ENCODE measurements around the gene GAPVD1. TPM values are rescaled to one million over a fixed set of nuclear protein-coding genes. Genes with fewer than 3 reads are reported as not detected.

The GAPVD1 gene
- total RNA-seq, 1 experiment from 2014 or later = 33.3 TPM

- ChIA-PET POLR2A (interaction anchor here (0.6 kb wide), 1 partner anchor 9 kb away, joined by 5 read pairs; no protein-coding TSS in a partner anchor), CTCF (no interaction called here)
- Mint-ChIP-seq H3K36me3 (peaks cover 23% of the 10 kb centered on the region), H3K4me3 (no peak overlapping the region), H3K27ac (no peak overlapping the region), H3K27me3 (ENCODE audit: low read depth) (no peaks in the 10 kb centered on the region), H3K9me3 (no peaks in the 10 kb centered on the region), H3K4me1 (no peaks in the 10 kb centered on the region)
- TF ChIP-seq OVOL2 (CRISPR knock-in tag; IDR thresholded peaks at IDR 0.05; ENCODE audit: borderline replicate concordance) (no peak), TEAD4 (CRISPR knock-in tag; IDR thresholded peaks at IDR 0.05) (no peak), CBFB (CRISPR knock-in tag; IDR thresholded peaks at IDR 0.05; ENCODE audit: low read depth) (no peak), ZNF416 (CRISPR knock-in tag; IDR thresholded peaks at IDR 0.05) (no peak), ZNF281 (CRISPR knock-in tag; IDR thresholded peaks at IDR 0.05) (no peak), ZBTB21 (CRISPR knock-in tag; IDR thresholded peaks at IDR 0.05; ENCODE audit: borderline replicate concordance) (no peak), MXD4 (CRISPR knock-in tag; IDR thresholded peaks at IDR 0.05; ENCODE audit: borderline replicate concordance) (no peak), NFYB (CRISPR knock-in tag; conservative IDR thresholded peaks at IDR 0.05; ENCODE audit: low read depth) (no peak), SMAD3 (CRISPR knock-in tag; IDR thresholded peaks at IDR 0.05; ENCODE audit: borderline replicate concordance) (no peak), ZBTB43 (CRISPR knock-in tag; IDR thresholded peaks at IDR 0.05) (no peak), IRF2 (CRISPR knock-in tag; IDR thresholded peaks at IDR 0.05; ENCODE audit: borderline replicate concordance, low read depth) (no peak), CREM (CRISPR knock-in tag; IDR thresholded peaks at IDR 0.05) (no peak)
- TF ChIP-seq, protein P1, sequence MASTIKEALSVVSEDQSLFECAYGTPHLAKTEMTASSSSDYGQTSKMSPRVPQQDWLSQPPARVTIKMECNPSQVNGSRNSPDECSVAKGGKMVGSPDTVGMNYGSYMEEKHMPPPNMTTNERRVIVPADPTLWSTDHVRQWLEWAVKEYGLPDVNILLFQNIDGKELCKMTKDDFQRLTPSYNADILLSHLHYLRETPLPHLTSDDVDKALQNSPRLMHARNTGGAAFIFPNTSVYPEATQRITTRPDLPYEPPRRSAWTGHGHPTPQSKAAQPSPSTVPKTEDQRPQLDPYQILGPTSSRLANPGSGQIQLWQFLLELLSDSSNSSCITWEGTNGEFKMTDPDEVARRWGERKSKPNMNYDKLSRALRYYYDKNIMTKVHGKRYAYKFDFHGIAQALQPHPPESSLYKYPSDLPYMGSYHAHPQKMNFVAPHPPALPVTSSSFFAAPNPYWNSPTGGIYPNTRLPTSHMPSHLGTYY (CRISPR knock-in tag; IDR thresholded peaks at IDR 0.05) = no peak
- TF ChIP-seq, protein P2, sequence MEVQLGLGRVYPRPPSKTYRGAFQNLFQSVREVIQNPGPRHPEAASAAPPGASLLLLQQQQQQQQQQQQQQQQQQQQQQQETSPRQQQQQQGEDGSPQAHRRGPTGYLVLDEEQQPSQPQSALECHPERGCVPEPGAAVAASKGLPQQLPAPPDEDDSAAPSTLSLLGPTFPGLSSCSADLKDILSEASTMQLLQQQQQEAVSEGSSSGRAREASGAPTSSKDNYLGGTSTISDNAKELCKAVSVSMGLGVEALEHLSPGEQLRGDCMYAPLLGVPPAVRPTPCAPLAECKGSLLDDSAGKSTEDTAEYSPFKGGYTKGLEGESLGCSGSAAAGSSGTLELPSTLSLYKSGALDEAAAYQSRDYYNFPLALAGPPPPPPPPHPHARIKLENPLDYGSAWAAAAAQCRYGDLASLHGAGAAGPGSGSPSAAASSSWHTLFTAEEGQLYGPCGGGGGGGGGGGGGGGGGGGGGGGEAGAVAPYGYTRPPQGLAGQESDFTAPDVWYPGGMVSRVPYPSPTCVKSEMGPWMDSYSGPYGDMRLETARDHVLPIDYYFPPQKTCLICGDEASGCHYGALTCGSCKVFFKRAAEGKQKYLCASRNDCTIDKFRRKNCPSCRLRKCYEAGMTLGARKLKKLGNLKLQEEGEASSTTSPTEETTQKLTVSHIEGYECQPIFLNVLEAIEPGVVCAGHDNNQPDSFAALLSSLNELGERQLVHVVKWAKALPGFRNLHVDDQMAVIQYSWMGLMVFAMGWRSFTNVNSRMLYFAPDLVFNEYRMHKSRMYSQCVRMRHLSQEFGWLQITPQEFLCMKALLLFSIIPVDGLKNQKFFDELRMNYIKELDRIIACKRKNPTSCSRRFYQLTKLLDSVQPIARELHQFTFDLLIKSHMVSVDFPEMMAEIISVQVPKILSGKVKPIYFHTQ (CRISPR knock-in tag; IDR thresholded peaks at IDR 0.05) = no peak
- TF ChIP-seq, protein P3, sequence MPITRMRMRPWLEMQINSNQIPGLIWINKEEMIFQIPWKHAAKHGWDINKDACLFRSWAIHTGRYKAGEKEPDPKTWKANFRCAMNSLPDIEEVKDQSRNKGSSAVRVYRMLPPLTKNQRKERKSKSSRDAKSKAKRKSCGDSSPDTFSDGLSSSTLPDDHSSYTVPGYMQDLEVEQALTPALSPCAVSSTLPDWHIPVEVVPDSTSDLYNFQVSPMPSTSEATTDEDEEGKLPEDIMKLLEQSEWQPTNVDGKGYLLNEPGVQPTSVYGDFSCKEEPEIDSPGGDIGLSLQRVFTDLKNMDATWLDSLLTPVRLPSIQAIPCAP (CRISPR knock-in tag; IDR thresholded peaks at IDR 0.05) = no peak
- TF ChIP-seq, protein P4, sequence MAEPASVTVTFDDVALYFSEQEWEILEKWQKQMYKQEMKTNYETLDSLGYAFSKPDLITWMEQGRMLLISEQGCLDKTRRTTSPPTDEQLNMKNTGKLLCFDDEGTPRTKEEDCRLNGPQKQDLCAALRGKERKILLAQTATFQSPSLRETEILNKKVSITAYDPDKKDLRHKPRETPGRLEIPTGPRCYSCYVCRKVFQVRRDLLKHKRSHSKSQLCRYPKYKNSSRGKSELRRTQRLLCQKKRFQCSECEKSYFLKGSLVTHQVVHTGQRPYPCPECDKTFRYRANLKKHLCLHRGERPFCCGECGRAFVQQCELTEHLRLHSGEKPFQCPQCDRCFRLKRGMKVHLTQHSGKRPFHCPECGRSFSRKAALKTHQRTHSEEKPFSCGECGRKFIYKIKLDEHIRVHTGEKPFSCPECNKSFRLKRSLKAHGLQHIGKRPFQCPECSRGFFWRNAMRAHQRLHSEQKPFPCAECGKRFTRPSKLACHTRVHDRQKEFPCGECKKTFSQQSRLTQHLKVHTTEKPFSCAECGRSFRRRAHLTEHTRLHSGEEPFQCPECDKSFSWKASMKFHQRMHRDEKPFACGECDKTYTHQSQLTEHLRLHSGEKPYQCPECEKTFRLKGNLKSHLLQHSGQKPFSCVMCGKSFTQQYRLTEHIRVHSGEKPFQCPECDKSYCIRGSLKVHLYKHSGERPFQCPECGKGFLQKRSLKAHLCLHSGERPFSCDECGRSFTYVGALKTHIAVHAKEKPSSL (CRISPR knock-in tag; conservative IDR thresholded peaks at IDR 0.05) = no peak
- DNase-seq (ENCODE audit: low spot score) (no peak), ATAC-seq (no peak)
Measured at GRCh38 chr9:125302241-125302640, 40.6 kb downstream of the GAPVD1 start.
